HG03457 (cell line): Measurements from ENCODE around the gene CDC42BPB.

Experiments
- ATAC-seq: cut with Tn5 transposase; IDR thresholded peaks from one replicate; pipeline ENCODE4 v1.9.1; 2021; ENCODE audit warnings: moderate number of reproducible peaks; ENCODE audit not compliant: unreplicated experiment

CDC42BPB gene

GRCh38 chr14:102883089-102883541, 174.2 kb downstream of the CDC42BPB start:
- ATAC-seq: no peak
